Fibroblast of villous mesenchyme (primary cell): Measurements from ENCODE around the gene PDYN. TPM values are rescaled to one million over a fixed set of nuclear protein-coding genes. Genes with fewer than 3 reads are reported as not detected.
A peak's percentile ranks its signal among the peaks of the same experiment; 100 is the strongest.

Source experiments
- DNase-seq: peaks from one replicate; pipeline ENCODE4 v3.0.0-alpha.2; 2010; ENCODE audit warnings: low read depth
- H3K4me3 ChIP-seq: 2 replicates; pipeline ENCODE4 v1.5.1; 2011; ENCODE audit warnings: low read depth, mild to moderate bottlenecking, low read length
- total RNA-seq: library from RNA; depleted of rRNA; stranded (reverse); fragments of >200 nt; gene quantifications from 2 replicates; pipeline ENCODE4 v1.2.3, GENCODE V29; 2012
- TF ChIP-seq, protein P1 (sequence below): IDR thresholded peaks from 2 replicates; pipeline ENCODE4 v1.5.1; 2012; ENCODE audit warnings: low read depth, mild to moderate bottlenecking, low read length; ENCODE audit not compliant: insufficient read depth

PDYN gene
- total RNA-seq, 1 donor, result not detected

DNA sequence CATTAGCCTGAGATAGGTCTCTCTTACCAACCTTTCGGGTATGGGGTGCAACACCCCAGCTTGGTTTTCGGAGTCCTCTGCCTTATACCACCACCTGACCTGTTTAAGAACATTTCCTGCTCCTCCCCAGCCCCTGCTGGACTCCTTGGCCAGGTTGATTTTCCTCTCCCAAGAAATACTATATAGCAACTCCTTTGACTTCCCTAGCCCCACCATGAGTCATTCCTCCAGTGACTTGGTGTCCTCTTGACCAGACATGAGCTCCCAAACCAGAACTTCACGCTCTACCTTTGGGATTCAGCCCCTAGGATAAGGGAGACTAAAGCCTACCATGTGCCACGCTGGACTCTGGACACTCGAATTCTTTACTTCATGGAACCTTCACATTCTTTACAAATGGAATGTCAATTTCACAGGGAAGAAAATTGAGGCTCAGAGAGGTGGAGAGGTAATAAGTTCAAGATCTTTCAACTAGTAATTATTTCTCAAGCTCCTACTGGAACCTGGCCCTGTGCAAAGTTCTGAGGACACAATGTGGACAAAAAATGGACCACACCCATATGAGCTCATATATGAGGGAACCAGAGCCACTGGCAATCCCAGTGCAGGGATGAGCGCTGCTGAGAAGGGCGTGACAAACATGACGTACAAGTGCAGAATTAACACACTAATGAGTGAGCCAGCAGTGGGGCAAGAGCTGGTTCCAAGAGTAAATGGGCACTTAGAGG lies 50.4 kb downstream of the PDYN start:
- no peak overlapping the region for H3K4me3 ChIP-seq
- DNase-seq, result peak; percentile 19
- TF ChIP-seq, protein P1, sequence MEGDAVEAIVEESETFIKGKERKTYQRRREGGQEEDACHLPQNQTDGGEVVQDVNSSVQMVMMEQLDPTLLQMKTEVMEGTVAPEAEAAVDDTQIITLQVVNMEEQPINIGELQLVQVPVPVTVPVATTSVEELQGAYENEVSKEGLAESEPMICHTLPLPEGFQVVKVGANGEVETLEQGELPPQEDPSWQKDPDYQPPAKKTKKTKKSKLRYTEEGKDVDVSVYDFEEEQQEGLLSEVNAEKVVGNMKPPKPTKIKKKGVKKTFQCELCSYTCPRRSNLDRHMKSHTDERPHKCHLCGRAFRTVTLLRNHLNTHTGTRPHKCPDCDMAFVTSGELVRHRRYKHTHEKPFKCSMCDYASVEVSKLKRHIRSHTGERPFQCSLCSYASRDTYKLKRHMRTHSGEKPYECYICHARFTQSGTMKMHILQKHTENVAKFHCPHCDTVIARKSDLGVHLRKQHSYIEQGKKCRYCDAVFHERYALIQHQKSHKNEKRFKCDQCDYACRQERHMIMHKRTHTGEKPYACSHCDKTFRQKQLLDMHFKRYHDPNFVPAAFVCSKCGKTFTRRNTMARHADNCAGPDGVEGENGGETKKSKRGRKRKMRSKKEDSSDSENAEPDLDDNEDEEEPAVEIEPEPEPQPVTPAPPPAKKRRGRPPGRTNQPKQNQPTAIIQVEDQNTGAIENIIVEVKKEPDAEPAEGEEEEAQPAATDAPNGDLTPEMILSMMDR, result no peak

DNA sequence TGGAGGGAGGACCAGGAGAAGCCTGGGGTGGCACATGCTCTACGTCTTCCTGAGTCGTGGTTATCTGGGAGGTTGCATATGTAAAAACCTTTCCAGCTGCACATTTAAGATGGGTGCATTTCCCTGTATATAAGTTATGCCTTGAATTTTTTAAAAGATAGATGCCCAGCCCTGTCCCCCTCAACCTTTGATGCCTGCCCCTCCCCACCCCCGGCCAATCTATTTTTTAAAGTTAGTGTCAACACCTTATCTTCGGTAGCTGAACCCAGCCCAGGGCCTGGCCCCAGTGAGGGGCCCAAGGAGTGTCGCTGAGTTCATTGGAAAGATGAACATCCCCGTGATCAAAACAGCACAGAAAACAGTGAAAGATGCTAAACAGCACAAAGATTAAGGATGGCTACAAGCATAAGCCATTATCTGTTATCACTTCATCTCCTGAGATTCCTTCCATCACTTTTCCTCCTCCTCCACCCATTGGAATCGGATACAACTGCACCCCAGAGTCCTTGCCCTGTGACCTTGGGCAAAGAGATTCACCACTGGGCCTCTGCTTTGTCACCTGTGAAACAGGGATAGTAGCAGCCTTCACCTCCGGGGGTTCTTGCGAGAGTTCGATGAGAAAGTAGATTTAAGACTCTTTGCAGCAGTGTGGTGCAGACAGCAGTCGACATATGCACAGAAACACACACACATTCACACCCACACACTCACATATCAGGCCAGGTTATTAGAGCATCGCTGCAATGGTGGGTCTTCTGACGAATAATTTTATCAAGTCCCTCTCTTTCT lies 51.2 kb downstream of the PDYN start:
- no peak for DNase-seq

DNA sequence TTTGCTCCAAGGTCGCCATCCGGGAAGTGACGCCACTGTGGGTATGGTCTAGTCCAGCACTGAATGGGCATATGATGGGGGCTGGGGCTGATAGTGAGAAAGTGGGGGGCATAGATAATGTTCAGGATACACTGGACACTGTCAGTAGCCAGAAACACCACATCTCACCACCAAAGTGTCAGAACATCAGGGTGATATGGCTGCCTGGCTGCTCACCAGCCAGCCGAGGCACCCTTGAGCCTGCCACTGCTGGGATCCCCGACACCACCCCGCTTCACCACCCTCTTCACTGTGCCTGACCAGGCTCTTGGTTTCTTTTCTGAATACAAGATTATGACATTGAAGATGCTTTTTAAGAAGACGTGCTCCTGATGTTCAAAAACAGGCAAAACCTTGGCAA lies 51.8 kb downstream of the PDYN start:
- TF ChIP-seq, protein P1, result no peak
- H3K4me3 ChIP-seq, result no peak overlapping the region
- no peak for DNase-seq

More for the DNA sequence above, 51.2 kb downstream of the PDYN start:
- TF ChIP-seq, protein P1, result no peak
- H3K4me3 ChIP-seq, result no peak overlapping the region

DNA sequence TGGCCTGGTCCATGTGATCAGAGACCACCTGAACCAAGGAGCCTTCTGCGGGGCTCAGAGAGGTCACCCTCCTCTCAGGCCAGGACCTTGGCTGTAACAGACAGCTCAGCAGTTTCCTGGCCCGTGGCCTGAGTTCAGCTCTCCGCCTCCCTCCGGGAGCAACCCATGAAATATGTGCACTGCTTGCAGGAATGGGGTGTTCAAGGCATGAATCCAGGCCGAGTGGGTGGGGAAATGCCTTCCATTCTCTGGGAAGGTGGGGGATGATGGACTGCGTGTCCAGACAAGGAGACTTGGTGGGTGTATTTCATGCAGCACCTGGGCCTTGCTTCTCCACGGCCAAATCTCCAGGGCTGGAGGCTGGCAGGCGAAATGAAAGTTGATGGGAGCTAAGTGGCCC lies 52.6 kb downstream of the PDYN start:
- H3K4me3 ChIP-seq, result no peak overlapping the region
- TF ChIP-seq, protein P1, result no peak
- no peak for DNase-seq

DNA sequence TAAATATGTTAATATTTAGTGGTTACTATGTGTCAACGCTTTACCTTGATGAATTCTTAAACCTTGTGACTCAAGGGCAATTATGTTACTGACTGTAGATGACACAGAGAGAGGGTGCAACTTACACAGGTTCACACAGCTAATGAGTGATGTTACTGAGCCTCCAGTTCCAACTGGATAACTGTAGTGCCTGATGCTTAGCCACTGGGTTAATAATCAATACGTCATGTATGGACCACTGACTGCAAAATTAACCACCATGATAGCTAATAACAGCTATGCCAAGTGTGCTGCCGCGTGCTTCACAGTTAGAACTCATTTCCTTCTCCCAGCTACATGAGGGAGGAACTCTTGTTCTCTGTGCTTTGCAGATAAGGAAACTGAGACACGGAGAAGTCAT lies 53.3 kb downstream of the PDYN start:
- H3K4me3 ChIP-seq, result no peak overlapping the region
- DNase-seq, result no peak
- TF ChIP-seq, protein P1, result no peak

DNA sequence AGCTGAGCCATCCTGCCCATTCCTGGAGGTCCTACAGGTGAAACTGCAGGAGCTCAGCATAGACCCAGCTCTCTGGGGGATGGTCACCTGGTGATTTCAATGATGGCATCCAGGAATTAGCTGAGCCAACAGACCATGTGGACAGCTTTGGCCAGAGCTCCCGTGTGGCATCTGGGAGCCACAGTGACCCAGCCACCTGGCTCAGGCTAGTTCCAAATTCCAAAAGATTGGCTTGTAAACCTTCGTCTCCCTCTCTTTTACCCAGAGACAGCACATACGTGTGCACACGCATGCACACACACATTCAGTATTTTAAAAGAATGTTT lies 54.6 kb downstream of the PDYN start:
- H3K4me3 ChIP-seq, result no peak overlapping the region
- TF ChIP-seq, protein P1, result no peak
- DNase-seq, result no peak
